WTC11 (cell line): ENCODE results near the gene PAQR3. TPM values are rescaled to one million over a fixed set of nuclear protein-coding genes. Genes with fewer than 3 reads are reported as not detected.

ENCODE experiments used
- ATAC-seq: fragments of 200-7000 bp; cut with Tn5 transposase; 2 replicates; pipeline ENCODE4 v1.10.0; 2021; ENCODE audit warnings: mild to moderate bottlenecking, moderate library complexity
- CTCF ChIA-PET: fragments of 300-600 bp; sonication (Branson Sonifier 250); formaldehyde crosslinking; loops from one replicate; lab custom pipeline; 2021; ENCODE audit warnings: antibody characterized with exemption; lab: Charles Lee
- POLR2A ChIA-PET: fragments of 350-600 bp; sonication (Branson Sonifier 250); formaldehyde crosslinking; loops from one replicate; lab custom pipeline; 2021; ENCODE audit warnings: antibody characterized with exemption; lab: Charles Lee
- DNase-seq: peaks from one replicate; pipeline ENCODE4 v3.0.0; 2021; ENCODE audit warnings: low spot score
- H3K27ac Mint-ChIP-seq: 2 replicates; pipeline ENCODE4 v1.8.0; 2021; ENCODE audit warnings: mixed read lengths
- H3K27me3 Mint-ChIP-seq: 2 replicates; pipeline ENCODE4 v1.8.0; 2021; ENCODE audit warnings: low read depth, mild to moderate bottlenecking, moderate library complexity, mixed read lengths
- H3K36me3 Mint-ChIP-seq: 2 replicates; pipeline ENCODE4 v1.8.0; 2021; ENCODE audit warnings: mixed read lengths
- H3K4me1 Mint-ChIP-seq: 2 replicates; pipeline ENCODE4 v1.8.0; 2022; ENCODE audit warnings: mixed read lengths
- H3K4me3 Mint-ChIP-seq: 2 replicates; pipeline ENCODE4 v1.8.0; 2021; ENCODE audit warnings: mild to moderate bottlenecking, moderate library complexity, mixed read lengths
- H3K9me3 Mint-ChIP-seq: 2 replicates; pipeline ENCODE4 v1.8.0; 2021; ENCODE audit warnings: mixed read lengths
- E2F5 ChIP-seq: sonication (generic); formaldehyde crosslinking; IDR thresholded peaks from 2 replicates; pipeline ENCODE4 v1.8.1; 2022; ENCODE audit warnings: mild to moderate bottlenecking, moderate library complexity, missing genetic modification reagents
- HMGA2 ChIP-seq: fragments of 250-450 bp; sonication (Bioruptor Pico); IDR thresholded peaks from 2 replicates; pipeline ENCODE4 v1.4.0; 2021; ENCODE audit warnings: mild to moderate bottlenecking, moderate library complexity
- NFYB ChIP-seq: sonication (generic); formaldehyde crosslinking; conservative IDR thresholded peaks from 2 replicates; pipeline ENCODE4 v1.8.0; 2022; ENCODE audit warnings: low read depth, missing genetic modification reagents
- total RNA-seq: library from RNA; stranded (reverse); gene quantifications from 3 replicates; pipeline ENCODE4 v1.2.3, GENCODE V29; 2021
- TF ChIP-seq, protein P1 (sequence below): fragments of 250-450 bp; sonication (Bioruptor Pico); IDR thresholded peaks from 2 replicates; pipeline ENCODE4 v1.9.0; 2021; ENCODE audit warnings: moderate library complexity, mild to moderate bottlenecking, inconsistent platforms, borderline replicate concordance

PAQR3 gene
- total RNA-seq, 1 experiment from 2014 or later, result 28.1 TPM

GRCh38 chr4:78863254-78863869, 75.9 kb downstream of the PAQR3 start (continued):
- TF ChIP-seq E2F5 (CRISPR knock-in tag) (no peak), HMGA2 (CRISPR knock-in tag) (no peak)

DNA sequence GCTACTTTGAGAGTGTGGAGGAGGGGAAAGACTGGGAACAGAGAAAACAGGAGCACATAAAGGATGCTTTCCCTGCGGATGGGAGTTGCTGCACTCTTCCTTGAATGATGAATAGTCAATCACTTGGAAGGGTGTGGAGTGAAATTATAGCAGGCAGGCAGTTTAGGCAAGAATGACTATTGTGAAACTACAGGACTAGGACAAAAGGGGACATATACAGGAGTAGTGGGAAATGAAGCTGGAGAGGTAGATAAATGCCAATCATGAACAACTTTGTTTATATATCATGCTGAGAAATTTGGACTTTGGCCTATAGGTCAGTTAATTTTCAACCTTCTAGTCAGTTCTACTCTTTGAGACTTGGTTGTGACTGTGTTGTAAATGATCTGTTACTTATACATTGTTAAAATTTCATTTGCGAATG, 76.9 kb downstream of the PAQR3 start:
- ChIA-PET CTCF (no interaction called here), POLR2A (no interaction called here)
- DNase-seq, result no peak
- no peak overlapping the region for H3K27ac Mint-ChIP-seq
- ATAC-seq, result no peak
- no peaks in the 10 kb centered on the region for H3K27me3 Mint-ChIP-seq
- TF ChIP-seq NFYB, result no peak
- TF ChIP-seq, protein P1, sequence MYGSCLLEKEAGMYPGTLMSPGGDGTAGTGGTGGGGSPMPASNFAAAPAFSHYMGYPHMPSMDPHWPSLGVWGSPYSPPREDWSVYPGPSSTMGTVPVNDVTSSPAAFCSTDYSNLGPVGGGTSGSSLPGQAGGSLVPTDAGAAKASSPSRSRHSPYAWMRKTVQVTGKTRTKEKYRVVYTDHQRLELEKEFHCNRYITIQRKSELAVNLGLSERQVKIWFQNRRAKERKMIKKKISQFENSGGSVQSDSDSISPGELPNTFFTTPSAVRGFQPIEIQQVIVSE (CRISPR knock-in tag), result no peak
- no peaks in the 10 kb centered on the region for H3K9me3 Mint-ChIP-seq
- peaks cover 11% of the 10 kb centered on the region for H3K36me3 Mint-ChIP-seq
- no peak overlapping the region for H3K4me3 Mint-ChIP-seq
- no peaks in the 10 kb centered on the region for H3K4me1 Mint-ChIP-seq

Other genes starting within 250 kb of the PAQR3 start
- gene BMP2K, start 163.1 kb downstream of the PAQR3 start, total RNA-seq, result 19.9 to 23.3 TPM (median 20.2 TPM) in 3 replicates